SJCRH30 (cell line): Measurements from ENCODE around the gene S100A14. TPM values are rescaled to one million over a fixed set of nuclear protein-coding genes. Genes with fewer than 3 reads are reported as not detected.
"Not testable (repeated sequence)": the region's sequence is repeated elsewhere in the genome, so short reads cannot be mapped to it uniquely, and the experiment has no call there.

Experiments
- DNase-seq, 2 experiments: peaks; one replicate each; pipeline ENCODE4 v3.0.0-alpha.2; 2015 to 2020
- H3K27ac ChIP-seq: fragments of 250-450 bp; sonication (Bioruptor Pico); 2 replicates; pipeline ENCODE4 v1.5.1; 2020; ENCODE audit warnings: mild to moderate bottlenecking, moderate library complexity
- H3K27me3 ChIP-seq: fragments of 250-450 bp; sonication (Bioruptor Pico); 2 replicates; pipeline ENCODE4 v1.5.1; 2020; ENCODE audit warnings: mild to moderate bottlenecking, moderate library complexity
- H3K36me3 ChIP-seq: fragments of 250-450 bp; sonication (Bioruptor Pico); 2 replicates; pipeline ENCODE4 v1.5.1; 2020; ENCODE audit warnings: mild to moderate bottlenecking, moderate library complexity
- H3K4me1 ChIP-seq: fragments of 250-450 bp; sonication (Bioruptor Pico); 2 replicates; pipeline ENCODE4 v1.5.1; 2020; ENCODE audit warnings: mild to moderate bottlenecking, moderate library complexity
- H3K4me3 ChIP-seq: fragments of 250-450 bp; sonication (Bioruptor Pico); 2 replicates; pipeline ENCODE4 v1.5.1; 2020; ENCODE audit warnings: mild to moderate bottlenecking, moderate library complexity
- H3K9me3 ChIP-seq: fragments of 250-450 bp; sonication (Bioruptor Pico); replicated peaks from 2 replicates; pipeline ENCODE4 v1.5.1; 2020; ENCODE audit warnings: mild to moderate bottlenecking, moderate library complexity
- total RNA-seq: library from RNA; depleted of rRNA; stranded (reverse); fragments of >200 nt; shearing (Covaris generic); gene quantifications from 2 replicates; pipeline ENCODE4 v1.2.3, GENCODE V29; 2014

S100A14 gene
- total RNA-seq, 1 experiment from 2014 or later = not detected

GRCh38 chr1:153598309-153599172 lies 17.6 kb downstream of the S100A14 start:
- peak; percentile 89 to 95 for DNase-seq
- H3K27ac ChIP-seq = peak overlapping the region; percentile 84
- H3K4me1 ChIP-seq = peaks cover 21% of the 10 kb centered on the region
- H3K27me3 ChIP-seq = no peaks in the 10 kb centered on the region
- no peaks in the 10 kb centered on the region for H3K9me3 ChIP-seq
- no peak overlapping the region for H3K4me3 ChIP-seq
- H3K36me3 ChIP-seq = no peaks in the 10 kb centered on the region

- H3K4me1 ChIP-seq = peaks cover 21% of the 10 kb centered on the region
- H3K27ac ChIP-seq = no peak overlapping the region
- DNase-seq = no peak
- no peaks in the 10 kb centered on the region for H3K9me3 ChIP-seq
- no peaks in the 10 kb centered on the region for H3K36me3 ChIP-seq
- no peaks in the 10 kb centered on the region for H3K27me3 ChIP-seq
- H3K4me3 ChIP-seq = no peak overlapping the region
Observed at GRCh38 chr1:153597206-153597605, 18.9 kb downstream of the S100A14 start.

GRCh38 chr1:153592748-153593147 lies 23.4 kb downstream of the S100A14 start:
- DNase-seq = no peak
- no peak overlapping the region for H3K4me3 ChIP-seq
- H3K27me3 ChIP-seq = no peaks in the 10 kb centered on the region
- H3K9me3 ChIP-seq = no peaks in the 10 kb centered on the region
- peaks cover 3% of the 10 kb centered on the region for H3K4me1 ChIP-seq
- H3K36me3 ChIP-seq = no peaks in the 10 kb centered on the region
- no peak overlapping the region for H3K27ac ChIP-seq

DNA sequence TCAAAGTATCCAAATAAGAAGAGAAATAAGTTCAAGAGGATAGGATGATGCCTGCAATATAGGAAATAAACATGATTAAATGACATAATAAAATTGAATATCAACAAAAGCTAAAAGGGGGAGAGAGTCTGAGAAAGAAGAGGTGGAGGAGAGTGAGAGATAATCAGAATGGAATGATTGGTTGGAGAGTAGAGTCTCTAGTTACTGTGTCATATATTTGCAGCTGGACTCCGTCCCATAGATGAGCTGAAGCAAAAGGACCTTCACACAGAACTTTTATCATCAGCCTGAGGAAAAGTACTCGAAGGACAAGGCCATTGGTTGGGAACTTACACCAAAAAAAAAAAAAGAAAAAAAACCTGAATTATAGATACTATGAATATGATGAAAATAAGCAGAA lies 27.6 kb downstream of the S100A14 start:
- DNase-seq = no peak
- Histone ChIP-seq H3K27me3 (no peaks in the 10 kb centered on the region), H3K9me3 (no peaks in the 10 kb centered on the region), H3K4me1 (no peaks in the 10 kb centered on the region; the same call in 1 of the 2 replicates), H3K4me3 (no peak overlapping the region), H3K27ac (no peak overlapping the region), H3K36me3 (no peaks in the 10 kb centered on the region)

GRCh38 chr1:153588033-153588432 lies 28.1 kb downstream of the S100A14 start:
- H3K4me1 ChIP-seq = not testable (repeated sequence)

DNA sequence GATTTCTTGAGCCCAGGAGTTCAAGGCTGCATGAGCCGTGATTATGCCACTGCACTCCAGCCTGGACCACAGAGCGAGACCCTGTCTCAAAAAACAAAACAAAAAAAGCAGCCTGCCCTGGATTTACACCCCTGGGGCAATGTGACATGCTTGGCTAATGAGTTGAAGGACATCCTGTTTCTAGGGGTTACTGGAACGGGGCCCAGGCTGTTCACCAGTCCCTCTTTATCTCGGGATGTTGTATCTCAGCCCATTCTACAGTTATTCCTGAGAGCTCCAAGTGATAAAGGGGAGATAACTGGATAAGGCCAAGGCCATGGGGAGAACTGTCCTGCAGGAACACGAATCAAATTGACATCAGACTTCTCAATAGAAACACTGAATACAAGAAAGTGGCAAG lies 28.8 kb downstream of the S100A14 start:
- Histone ChIP-seq H3K27me3 (no peaks in the 10 kb centered on the region), H3K9me3 (no peaks in the 10 kb centered on the region), H3K27ac (no peak overlapping the region), H3K36me3 (no peaks in the 10 kb centered on the region), H3K4me3 (no peak overlapping the region), H3K4me1 (no peaks in the 10 kb centered on the region)
- DNase-seq = no peak

More at GRCh38 chr1:153588033-153588432, 28.1 kb downstream of the S100A14 start:
- not testable (repeated sequence) for H3K27me3 ChIP-seq, H3K4me3 ChIP-seq, H3K36me3 ChIP-seq, H3K27ac ChIP-seq, H3K9me3 ChIP-seq, DNase-seq

GRCh38 chr1:153586347-153586746 lies 29.8 kb downstream of the S100A14 start:
- H3K36me3 ChIP-seq = no peaks in the 10 kb centered on the region
- H3K4me1 ChIP-seq = peaks cover 5% of the 10 kb centered on the region
- H3K27me3 ChIP-seq = no peaks in the 10 kb centered on the region
- no peak for DNase-seq
- H3K4me3 ChIP-seq = no peak overlapping the region
- no peak overlapping the region for H3K27ac ChIP-seq
- no peaks in the 10 kb centered on the region for H3K9me3 ChIP-seq

DNA sequence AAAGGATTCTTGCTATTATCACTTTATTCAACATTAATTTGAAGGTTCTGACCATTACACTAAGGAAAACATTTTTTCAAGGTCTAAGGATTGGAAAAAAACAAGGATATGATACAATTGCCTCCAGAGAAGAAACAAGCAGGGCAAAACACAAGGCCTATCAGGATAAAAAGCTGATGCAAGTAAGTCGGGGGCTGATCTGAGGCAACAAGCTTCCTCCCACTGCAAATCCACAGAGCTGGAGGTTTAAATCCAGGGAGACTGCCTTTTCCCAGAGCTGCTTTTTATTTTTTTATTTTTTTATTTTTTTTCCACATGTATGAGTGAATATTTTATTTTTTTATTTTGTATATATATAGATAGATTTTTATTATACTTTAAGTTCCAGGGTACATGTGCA lies 31.1 kb downstream of the S100A14 start:
- H3K36me3 ChIP-seq = no peaks in the 10 kb centered on the region
- H3K4me1 ChIP-seq = peaks cover 6% of the 10 kb centered on the region
- no peaks in the 10 kb centered on the region for H3K27me3 ChIP-seq
- no peak overlapping the region for H3K27ac ChIP-seq
- no peak for DNase-seq
- H3K4me3 ChIP-seq = no peak overlapping the region
- H3K9me3 ChIP-seq = no peaks in the 10 kb centered on the region

DNA sequence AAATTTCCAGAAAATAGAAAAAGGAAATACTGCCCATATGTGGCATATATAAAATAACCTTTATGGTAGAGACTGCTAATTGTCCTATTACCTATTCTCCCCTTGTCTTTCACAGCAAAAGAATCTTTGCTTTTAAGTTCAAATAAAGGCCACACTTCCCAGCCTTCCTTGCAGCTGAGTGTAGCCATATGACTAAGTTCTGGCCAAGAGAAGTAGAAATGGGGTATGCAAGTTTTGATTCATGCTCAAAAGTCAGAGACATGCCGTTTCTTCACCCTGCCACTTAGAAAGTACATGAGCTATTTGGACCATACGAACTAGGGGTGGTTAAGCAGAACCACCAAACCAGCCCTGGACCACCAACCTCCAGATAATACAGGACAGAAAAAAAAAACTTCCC lies 32.1 kb downstream of the S100A14 start:
- Histone ChIP-seq H3K36me3 (no peaks in the 10 kb centered on the region), H3K4me1 (peaks cover 6% of the 10 kb centered on the region), H3K9me3 (no peaks in the 10 kb centered on the region), H3K27ac (no peak overlapping the region), H3K27me3 (no peaks in the 10 kb centered on the region), H3K4me3 (no peak overlapping the region)
- DNase-seq = no peak

DNA sequence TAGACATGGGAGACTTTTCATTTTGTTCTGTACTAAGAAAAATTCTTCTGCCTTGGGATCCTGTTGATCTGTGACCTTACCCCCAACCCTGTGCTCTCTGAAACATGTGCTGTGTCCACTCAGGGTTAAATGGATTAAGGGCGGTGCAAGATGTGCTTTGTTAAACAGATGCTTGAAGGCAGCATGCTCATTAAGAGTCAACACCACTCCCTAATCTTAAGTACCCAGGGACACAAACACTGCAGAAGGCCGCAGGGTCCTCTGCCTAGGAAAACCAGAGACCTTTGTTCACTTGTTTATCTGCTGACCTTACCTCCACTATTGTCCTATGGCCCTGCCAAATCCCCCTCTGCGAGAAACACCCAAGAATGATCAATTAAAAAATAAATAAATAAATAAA lies 32.6 kb downstream of the S100A14 start:
- H3K4me1 ChIP-seq, H3K27me3 ChIP-seq, H3K9me3 ChIP-seq, H3K4me3 ChIP-seq, DNase-seq, H3K27ac ChIP-seq, H3K36me3 ChIP-seq: not testable (repeated sequence)

- H3K36me3 ChIP-seq, H3K4me3 ChIP-seq, H3K9me3 ChIP-seq, DNase-seq, H3K4me1 ChIP-seq, H3K27me3 ChIP-seq, H3K27ac ChIP-seq: not testable (repeated sequence)
Observed at GRCh38 chr1:153582836-153583235, 33.3 kb downstream of the S100A14 start.

DNA sequence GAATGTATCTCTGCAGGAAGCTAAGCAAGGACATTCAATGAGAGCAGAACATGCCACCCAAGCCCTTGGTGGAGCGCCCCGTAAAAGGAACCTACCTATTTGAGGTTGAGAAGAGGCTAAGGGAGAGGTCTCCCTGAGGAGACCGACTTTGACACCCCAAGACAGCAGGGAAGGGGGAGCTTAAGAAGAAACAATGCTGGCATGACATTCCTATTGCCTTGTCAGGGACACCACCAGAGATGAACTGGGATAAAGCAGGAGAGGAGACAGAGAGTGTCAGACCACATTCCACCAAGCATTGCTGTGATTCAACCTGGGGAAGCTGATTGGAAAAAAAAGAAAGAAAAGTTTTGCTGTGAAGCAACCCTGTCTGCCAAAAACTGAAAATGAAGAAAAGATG lies 37.2 kb downstream of the S100A14 start:
- no peak overlapping the region for H3K4me3 ChIP-seq
- no peak overlapping the region for H3K27ac ChIP-seq
- peaks cover 13% of the 10 kb centered on the region for H3K4me1 ChIP-seq
- no peaks in the 10 kb centered on the region for H3K27me3 ChIP-seq
- DNase-seq = no peak
- no peaks in the 10 kb centered on the region for H3K36me3 ChIP-seq
- H3K9me3 ChIP-seq = no peaks in the 10 kb centered on the region

- Histone ChIP-seq H3K27me3 (no peaks in the 10 kb centered on the region), H3K4me3 (no peak overlapping the region), H3K36me3 (no peaks in the 10 kb centered on the region), H3K9me3 (no peaks in the 10 kb centered on the region), H3K27ac (no peak overlapping the region), H3K4me1 (peaks cover 13% of the 10 kb centered on the region)
- DNase-seq = no peak
Observed at GRCh38 chr1:153578490-153578889, 37.6 kb downstream of the S100A14 start.

GRCh38 chr1:153577624-153578051 lies 38.5 kb downstream of the S100A14 start:
- Histone ChIP-seq H3K27ac (no peak overlapping the region), H3K4me3 (no peak overlapping the region), H3K27me3 (no peaks in the 10 kb centered on the region), H3K36me3 (no peaks in the 10 kb centered on the region), H3K9me3 (no peaks in the 10 kb centered on the region), H3K4me1 (peaks cover 13% of the 10 kb centered on the region)
- DNase-seq = no peak

DNA sequence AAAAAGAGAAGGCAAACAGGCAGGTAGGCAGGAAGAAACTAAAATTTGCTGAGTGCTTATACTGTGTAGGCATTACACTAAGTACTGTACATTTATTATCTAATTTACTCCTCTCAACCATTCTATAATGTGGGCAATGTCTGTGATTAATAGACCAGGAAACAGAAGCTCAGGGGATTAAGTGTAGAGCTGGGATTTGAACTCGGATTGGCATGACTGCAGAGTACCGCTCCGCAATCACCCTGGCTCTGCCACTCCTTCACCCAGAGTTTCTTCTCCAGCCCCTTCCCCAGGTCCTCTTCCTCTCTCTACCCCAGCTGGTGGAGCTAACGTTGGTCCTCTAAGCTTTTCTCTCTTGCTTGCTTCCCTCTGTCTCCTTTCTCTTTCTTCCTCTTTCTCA lies 39.0 kb downstream of the S100A14 start:
- no peaks in the 10 kb centered on the region for H3K9me3 ChIP-seq
- H3K27ac ChIP-seq = no peak overlapping the region
- H3K4me1 ChIP-seq = peaks cover 13% of the 10 kb centered on the region
- no peak overlapping the region for H3K4me3 ChIP-seq
- no peak for DNase-seq
- H3K27me3 ChIP-seq = no peaks in the 10 kb centered on the region
- no peaks in the 10 kb centered on the region for H3K36me3 ChIP-seq

- H3K9me3 ChIP-seq, H3K27me3 ChIP-seq, H3K36me3 ChIP-seq, H3K4me3 ChIP-seq, H3K4me1 ChIP-seq, H3K27ac ChIP-seq: not testable (repeated sequence)
- peak in 1 of 2 experiments; percentile 22 for DNase-seq
Observed at GRCh38 chr1:153575497-153575896, 40.6 kb downstream of the S100A14 start.
